Stimulated activated naive CD8-positive, alpha-beta T cell treated with anti-CD3 and anti-CD28 coated beads, Interleukin-15, amount 100 ng/mL, for 72 hours (primary cell): ENCODE measurements around the gene TRPV5.

Experiments used
- ATAC-seq: fragments of 150-1000 bp; cut with Tn5 transposase; 2 replicates; pipeline ENCODE4 v1.10.0; 2021; ENCODE audit warnings: mild to moderate bottlenecking, moderate library complexity
- DNase-seq, 2 donors: peaks; one replicate each; pipeline ENCODE4 v3.0.0; 2021 to 2022
- H3K27ac Mint-ChIP-seq, 2 donors: one replicate each; pipeline ENCODE4 v1.8.0; 2022; ENCODE audit warnings: mild to moderate bottlenecking in 2 of 2, mixed read lengths in 2 of 2, moderate library complexity in 2 of 2
- H3K27me3 Mint-ChIP-seq: one replicate; pipeline ENCODE4 v1.8.0; 2022; ENCODE audit warnings: mixed read lengths
- H3K4me1 Mint-ChIP-seq: one replicate; pipeline ENCODE4 v1.8.0; 2022; ENCODE audit warnings: mild to moderate bottlenecking, mixed read lengths
- H3K4me3 Mint-ChIP-seq, 2 donors: one replicate each; pipeline ENCODE4 v1.8.0; 2022; ENCODE audit warnings: mild to moderate bottlenecking in 2 of 2, mixed read lengths in 2 of 2, moderate library complexity in 1 of 2
- H3K9me3 Mint-ChIP-seq, 2 donors: one replicate each; pipeline ENCODE4 v1.8.0; 2022; ENCODE audit warnings: mixed read lengths in 2 of 2

TRPV5 gene

GRCh38 chr7:142875456-142875855 is 58.1 kb downstream of the TRPV5 start:
- Mint-ChIP-seq H3K9me3 (no peaks in the 10 kb centered on the region), H3K4me3 (no peak overlapping the region), H3K27me3 (no peaks in the 10 kb centered on the region), H3K4me1 (no peaks in the 10 kb centered on the region), H3K27ac (no peak overlapping the region)
- ATAC-seq (no peak), DNase-seq (no peak)

- Mint-ChIP-seq H3K27me3 (no peaks in the 10 kb centered on the region), H3K9me3 (no peaks in the 10 kb centered on the region), H3K4me1 (no peaks in the 10 kb centered on the region), H3K4me3 (no peak overlapping the region), H3K27ac (no peak overlapping the region)
- ATAC-seq, result no peak
- DNase-seq, result no peak
These were observed 58.7 kb downstream of the TRPV5 start for GRCh38 chr7:142874837-142875236.

- H3K9me3 Mint-ChIP-seq, result no peaks in the 10 kb centered on the region
- H3K4me3 Mint-ChIP-seq, result no peak overlapping the region
- H3K27me3 Mint-ChIP-seq, result no peaks in the 10 kb centered on the region
- H3K4me1 Mint-ChIP-seq, result no peaks in the 10 kb centered on the region
- H3K27ac Mint-ChIP-seq, result no peak overlapping the region
- DNase-seq (no peak), ATAC-seq (no peak)
These were observed 59.1 kb downstream of the TRPV5 start for GRCh38 chr7:142874409-142874808.

DNA sequence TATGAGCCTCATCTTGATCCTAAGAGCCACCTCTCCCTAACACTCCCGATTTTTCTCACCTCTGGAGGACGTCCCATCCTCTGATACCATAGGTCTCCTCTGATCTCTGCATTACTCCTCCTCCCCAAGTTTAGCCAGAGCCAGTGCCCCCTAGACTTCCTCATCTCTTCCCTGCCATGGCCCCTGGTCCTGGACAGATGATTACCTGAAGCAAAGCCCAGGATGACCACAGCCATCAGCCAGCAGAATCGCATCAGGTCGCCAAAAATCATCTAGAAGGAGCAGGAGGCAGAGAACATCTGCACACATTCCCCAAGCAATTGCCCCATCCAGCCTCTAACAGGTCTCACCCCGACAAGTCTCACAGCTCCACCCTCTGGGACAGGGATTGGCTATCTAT is 59.7 kb downstream of the TRPV5 start:
- no peak for DNase-seq
- no peak for ATAC-seq
- H3K27me3 Mint-ChIP-seq, result no peaks in the 10 kb centered on the region
- H3K4me1 Mint-ChIP-seq, result no peaks in the 10 kb centered on the region
- no peak overlapping the region for H3K27ac Mint-ChIP-seq
- H3K9me3 Mint-ChIP-seq, result no peaks in the 10 kb centered on the region
- no peak overlapping the region for H3K4me3 Mint-ChIP-seq

GRCh38 chr7:142873281-142873784 is 60.2 kb downstream of the TRPV5 start:
- ATAC-seq (peak; percentile 25), DNase-seq (peak; percentile 26 to 35)
- no peak overlapping the region for H3K27ac Mint-ChIP-seq
- no peak overlapping the region for H3K4me3 Mint-ChIP-seq
- no peaks in the 10 kb centered on the region for H3K27me3 Mint-ChIP-seq
- no peaks in the 10 kb centered on the region for H3K9me3 Mint-ChIP-seq
- no peaks in the 10 kb centered on the region for H3K4me1 Mint-ChIP-seq

DNA sequence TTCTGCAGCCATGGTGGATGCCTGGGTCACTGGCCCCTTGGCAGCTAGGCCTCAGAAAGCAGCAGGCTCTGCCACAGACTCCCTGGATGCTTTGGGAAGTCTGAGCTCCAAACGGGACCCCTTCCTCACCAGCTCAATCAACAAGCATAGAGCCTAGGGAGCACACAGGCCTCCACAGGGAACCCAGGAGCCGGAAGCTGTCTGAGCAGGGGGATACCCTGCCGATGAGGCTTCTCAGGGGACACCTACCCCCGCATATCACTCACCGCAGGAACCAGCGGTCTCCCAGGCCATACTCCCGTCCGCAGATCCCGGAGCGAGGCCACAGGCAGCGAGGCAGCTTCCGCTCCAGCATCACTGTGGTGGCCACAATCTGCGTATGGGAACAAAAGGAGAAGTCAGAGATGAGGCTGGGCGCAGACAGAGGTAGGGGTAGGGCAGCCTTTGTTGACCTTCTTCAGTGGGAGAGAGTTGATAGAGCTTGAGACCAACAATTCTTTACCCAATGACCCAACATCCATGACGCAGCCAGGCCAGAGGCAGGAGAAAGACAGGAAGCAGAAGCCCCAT is 61.4 kb downstream of the TRPV5 start:
- no peaks in the 10 kb centered on the region for H3K4me1 Mint-ChIP-seq
- no peak overlapping the region for H3K4me3 Mint-ChIP-seq
- no peak overlapping the region for H3K27ac Mint-ChIP-seq
- ATAC-seq (no peak), DNase-seq (no peak)
- no peaks in the 10 kb centered on the region for H3K9me3 Mint-ChIP-seq
- no peaks in the 10 kb centered on the region for H3K27me3 Mint-ChIP-seq

DNA sequence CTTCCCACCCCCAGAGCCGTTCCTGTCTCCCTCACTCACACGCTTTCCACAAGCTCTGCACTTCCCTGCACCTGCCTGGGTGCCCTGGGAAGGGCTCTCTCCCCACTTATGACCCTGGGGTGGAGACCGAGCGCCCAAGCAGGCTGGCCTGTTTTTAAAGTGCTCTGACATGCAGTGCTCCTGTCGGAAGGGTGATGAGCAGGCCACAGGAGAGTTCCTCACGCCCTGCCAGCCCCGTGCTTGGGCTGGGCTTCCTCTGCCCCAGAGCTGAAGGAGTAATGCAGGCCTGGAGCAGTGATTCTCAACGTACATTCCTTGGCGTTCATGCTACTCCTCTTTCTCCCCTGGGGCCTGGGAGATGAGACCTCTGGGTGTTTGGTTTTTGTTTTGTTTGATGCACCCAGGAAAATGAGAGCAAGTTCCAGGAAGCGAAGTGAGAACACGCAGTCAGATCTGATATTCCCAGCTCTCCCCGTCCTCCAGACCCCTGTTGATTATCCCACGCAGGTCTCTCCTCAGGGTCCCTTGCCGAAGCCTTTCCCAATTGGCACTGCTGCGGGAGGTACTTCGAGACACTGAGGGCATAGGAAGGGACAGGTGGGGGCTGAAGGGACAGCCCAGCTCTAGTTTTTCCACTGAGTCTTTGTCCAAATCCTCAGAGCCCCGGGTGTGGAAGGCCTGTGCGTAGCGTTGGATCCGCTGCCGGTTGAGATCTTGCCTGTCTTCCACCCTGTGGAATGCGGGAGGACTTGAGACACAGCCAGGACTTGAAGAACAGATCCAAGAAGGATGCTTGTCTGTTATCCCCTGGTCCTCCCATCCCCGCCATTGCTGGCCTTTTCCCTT is 62.1 kb downstream of the TRPV5 start:
- H3K4me1 Mint-ChIP-seq, result peaks cover 2% of the 10 kb centered on the region
- ATAC-seq, result no peak
- H3K9me3 Mint-ChIP-seq, result no peaks in the 10 kb centered on the region
- no peak overlapping the region for H3K4me3 Mint-ChIP-seq
- no peak for DNase-seq
- H3K27me3 Mint-ChIP-seq, result no peaks in the 10 kb centered on the region
- H3K27ac Mint-ChIP-seq, result no peak overlapping the region

- H3K4me1 Mint-ChIP-seq, result peaks cover 7% of the 10 kb centered on the region
- DNase-seq (no peak), ATAC-seq (no peak)
- no peak overlapping the region for H3K4me3 Mint-ChIP-seq
- H3K27me3 Mint-ChIP-seq, result no peaks in the 10 kb centered on the region
- H3K27ac Mint-ChIP-seq, result no peak overlapping the region
- no peaks in the 10 kb centered on the region for H3K9me3 Mint-ChIP-seq
These were observed 62.8 kb downstream of the TRPV5 start for GRCh38 chr7:142870566-142871259.

DNA sequence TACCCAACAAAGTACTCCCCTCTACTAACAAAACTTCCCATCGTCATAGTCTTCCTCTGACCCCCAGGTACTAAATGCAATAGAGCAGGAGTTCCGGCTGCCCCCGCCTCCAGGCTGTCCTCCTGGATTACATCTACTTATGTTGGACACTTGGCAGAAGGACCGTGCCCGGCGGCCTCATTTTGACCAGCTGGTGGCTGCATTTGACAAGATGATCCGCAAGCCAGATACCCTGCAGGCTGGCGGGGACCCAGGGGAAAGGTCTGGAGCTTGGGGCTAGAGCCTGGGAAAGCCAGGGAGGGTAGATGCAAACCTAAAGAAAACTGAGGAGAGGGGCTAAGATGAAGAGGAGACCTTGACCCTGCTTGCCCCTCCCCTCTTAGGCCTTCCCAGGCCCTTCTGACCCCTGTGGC is 63.4 kb downstream of the TRPV5 start:
- no peak for DNase-seq
- Mint-ChIP-seq H3K27ac (no peak overlapping the region), H3K9me3 (no peaks in the 10 kb centered on the region), H3K27me3 (no peaks in the 10 kb centered on the region), H3K4me3 (no peak overlapping the region), H3K4me1 (peaks cover 7% of the 10 kb centered on the region)
- no peak for ATAC-seq

DNA sequence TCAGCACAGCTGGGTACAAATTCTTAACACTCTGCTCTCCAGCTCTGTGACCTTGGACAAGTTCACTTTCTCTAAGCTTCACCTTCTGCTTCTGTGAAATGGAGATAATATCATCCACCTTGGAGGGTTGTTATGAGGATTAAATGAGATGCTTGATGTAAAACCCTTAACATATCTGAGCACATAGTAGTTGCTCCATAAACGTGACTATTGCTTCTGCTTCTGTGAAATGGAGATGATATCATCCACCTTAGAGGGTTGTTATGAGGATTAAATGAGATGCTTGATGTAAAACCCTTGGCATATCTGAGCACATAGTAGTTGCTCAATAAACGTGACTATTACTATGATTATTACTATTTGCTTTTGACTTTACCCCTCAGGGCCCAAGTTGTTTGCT is 64.1 kb downstream of the TRPV5 start:
- H3K4me1 Mint-ChIP-seq, result peaks cover 7% of the 10 kb centered on the region
- ATAC-seq, result no peak
- H3K4me3 Mint-ChIP-seq, result no peak overlapping the region
- DNase-seq, result no peak
- H3K27me3 Mint-ChIP-seq, result no peaks in the 10 kb centered on the region
- no peak overlapping the region for H3K27ac Mint-ChIP-seq
- H3K9me3 Mint-ChIP-seq, result no peaks in the 10 kb centered on the region

GRCh38 chr7:142868986-142869415 is 64.5 kb downstream of the TRPV5 start:
- H3K9me3 Mint-ChIP-seq, result no peaks in the 10 kb centered on the region
- H3K27me3 Mint-ChIP-seq, result no peaks in the 10 kb centered on the region
- no peak overlapping the region for H3K4me3 Mint-ChIP-seq
- peaks cover 7% of the 10 kb centered on the region for H3K4me1 Mint-ChIP-seq
- no peak for DNase-seq
- ATAC-seq, result no peak
- H3K27ac Mint-ChIP-seq, result no peak overlapping the region

GRCh38 chr7:142868188-142868985 is 65.2 kb downstream of the TRPV5 start:
- Mint-ChIP-seq H3K4me1 (peaks cover 7% of the 10 kb centered on the region), H3K27me3 (no peaks in the 10 kb centered on the region), H3K4me3 (no peak overlapping the region), H3K9me3 (no peaks in the 10 kb centered on the region), H3K27ac (no peak overlapping the region)
- no peak for ATAC-seq
- no peak for DNase-seq

DNA sequence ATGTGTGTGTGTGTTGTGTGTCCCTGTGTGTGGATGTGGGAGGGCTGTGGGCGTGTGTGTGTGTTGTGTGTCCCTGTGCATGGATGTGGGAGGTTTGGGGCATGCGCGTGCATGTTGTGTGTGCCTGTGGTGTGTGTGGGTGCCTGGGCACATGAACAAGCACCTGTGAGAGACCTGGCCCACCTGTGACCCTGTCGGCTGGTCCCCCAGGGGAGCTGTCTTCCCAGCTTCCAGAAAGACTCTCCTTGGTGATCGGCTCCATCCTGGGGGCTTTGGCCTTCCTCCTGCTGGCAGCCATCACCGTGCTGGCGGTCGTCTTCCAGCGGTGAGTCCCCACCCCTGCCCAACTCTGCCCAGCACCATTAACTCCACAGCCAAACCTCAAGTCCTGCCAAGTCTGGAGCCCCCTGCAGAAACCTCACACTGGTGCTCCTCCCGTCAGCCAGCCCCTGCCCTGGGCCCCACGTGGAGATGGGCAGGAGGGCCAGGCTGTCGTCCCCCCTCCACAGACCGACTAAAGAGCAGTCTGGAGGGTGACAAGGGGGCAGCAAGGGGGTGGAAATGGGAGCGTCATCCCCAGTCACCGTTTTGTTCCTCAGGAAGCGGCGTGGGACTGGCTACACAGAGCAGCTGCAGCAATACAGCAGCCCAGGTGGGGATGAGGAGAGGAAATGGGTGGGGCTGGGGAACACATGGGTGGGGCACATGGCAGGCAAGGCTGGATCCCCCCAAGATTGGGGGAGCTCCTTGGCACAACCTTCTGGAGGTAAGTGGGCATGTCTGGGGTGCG is 66.0 kb downstream of the TRPV5 start:
- Mint-ChIP-seq H3K4me3 (no peak overlapping the region), H3K9me3 (no peaks in the 10 kb centered on the region), H3K27me3 (no peaks in the 10 kb centered on the region), H3K4me1 (peaks cover 7% of the 10 kb centered on the region), H3K27ac (no peak overlapping the region)
- DNase-seq, result no peak
- ATAC-seq, result no peak

DNA sequence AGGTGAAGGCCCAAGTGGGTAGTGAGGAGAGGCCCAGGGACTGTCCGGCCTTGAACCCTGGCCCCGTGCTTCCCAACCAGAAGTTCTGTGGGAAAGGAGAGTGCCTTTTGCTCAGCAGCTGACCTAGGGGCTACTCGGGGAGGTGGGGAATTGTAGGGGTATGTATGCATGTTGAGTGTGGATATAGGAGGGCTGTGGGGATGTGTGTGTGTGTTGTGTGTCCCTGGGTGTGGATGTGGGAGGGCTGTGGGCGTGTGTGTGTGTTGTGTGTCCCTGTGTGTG is 66.5 kb downstream of the TRPV5 start:
- Mint-ChIP-seq H3K27me3 (no peaks in the 10 kb centered on the region), H3K9me3 (no peaks in the 10 kb centered on the region), H3K27ac (no peak overlapping the region), H3K4me1 (peaks cover 7% of the 10 kb centered on the region), H3K4me3 (no peak overlapping the region)
- no peak for ATAC-seq
- no peak for DNase-seq
